ENCODE results near the gene TRMO. TPM values are rescaled to one million over a fixed set of nuclear protein-coding genes. Genes with fewer than 3 reads are reported as not detected.
A peak's percentile ranks its signal among the peaks of the same experiment; 100 is the strongest.

The TRMO gene
- total and polyA plus RNA-seq, 3 experiments from 2014 or later = 19.1 to 19.6 (median 19.2) TPM

GRCh38 chr9:97866848-97867247 is 55.5 kb downstream of the TRMO start:
- POLR2A ChIA-PET = no interaction called here
- no peaks in the 10 kb centered on the region for H3K36me3 ChIP-seq (ENCODE audit: insufficient read depth, low read length)
- H3K27ac ChIP-seq (ENCODE audit: low read depth, low read length) = no peak overlapping the region
- Mint-ChIP-seq H3K27ac (no peak overlapping the region), H3K27me3 (peaks cover 45 to 72% of the 10 kb centered on the region in 2 donors), H3K36me3 (peaks cover 0 to 59% (median 5%) of the 10 kb centered on the region in 3 donors), H3K4me1 (no peaks in the 10 kb centered on the region), H3K9me3 (peaks cover 23 to 36% (median 35%) of the 10 kb centered on the region in 5 donors), H3K4me3 (no peak overlapping the region)
- H3K9me3 ChIP-seq (ENCODE audit: low read length) = peaks cover 9% of the 10 kb centered on the region
- no peak for DNase-seq
- H3K4me3 ChIP-seq (ENCODE audit: low read length) = no peak overlapping the region
- no peaks in the 10 kb centered on the region for H3K27me3 ChIP-seq (ENCODE audit: insufficient read depth, low read length, poor library complexity, severe bottlenecking)
- H3K4me1 ChIP-seq (ENCODE audit: insufficient read depth, low read length) = no peaks in the 10 kb centered on the region
- CTCF ChIA-PET = no interaction called here

- no peak overlapping the region for H3K4me3 Mint-ChIP-seq
- H3K27ac Mint-ChIP-seq = no peak overlapping the region
- peaks cover 0 to 54% (median 3%) of the 10 kb centered on the region in 3 donors for H3K36me3 Mint-ChIP-seq
- Histone ChIP-seq H3K4me3 (ENCODE audit: low read length) (no peak overlapping the region), H3K27ac (ENCODE audit: low read depth, low read length) (no peak overlapping the region), H3K9me3 (ENCODE audit: low read length) (peaks cover 9% of the 10 kb centered on the region), H3K27me3 (ENCODE audit: insufficient read depth, low read length, poor library complexity, severe bottlenecking) (no peaks in the 10 kb centered on the region), H3K36me3 (ENCODE audit: insufficient read depth, low read length) (no peaks in the 10 kb centered on the region), H3K4me1 (ENCODE audit: insufficient read depth, low read length) (no peaks in the 10 kb centered on the region)
- CTCF ChIA-PET = no interaction called here
- POLR2A ChIA-PET = no interaction called here
- H3K4me1 Mint-ChIP-seq = no peaks in the 10 kb centered on the region
- no peak for DNase-seq
- H3K27me3 Mint-ChIP-seq = peaks cover 51 to 74% of the 10 kb centered on the region in 2 donors
- H3K9me3 Mint-ChIP-seq = peaks cover 23 to 36% (median 35%) of the 10 kb centered on the region in 5 donors
Observed at GRCh38 chr9:97866300-97866699, 56.0 kb downstream of the TRMO start.

- Histone ChIP-seq H3K36me3 (ENCODE audit: insufficient read depth, low read length) (no peaks in the 10 kb centered on the region), H3K4me1 (ENCODE audit: insufficient read depth, low read length) (no peaks in the 10 kb centered on the region), H3K27me3 (ENCODE audit: insufficient read depth, low read length, poor library complexity, severe bottlenecking) (peaks cover 7% of the 10 kb centered on the region), H3K9me3 (ENCODE audit: low read length) (peaks cover 9% of the 10 kb centered on the region), H3K27ac (ENCODE audit: low read depth, low read length) (no peak overlapping the region), H3K4me3 (ENCODE audit: low read length) (no peak overlapping the region)
- H3K36me3 Mint-ChIP-seq = peaks cover 0 to 39% (median 3%) of the 10 kb centered on the region in 3 donors
- H3K4me1 Mint-ChIP-seq = no peaks in the 10 kb centered on the region
- CTCF ChIA-PET = no interaction called here
- no peak for DNase-seq
- H3K27ac Mint-ChIP-seq = no peak overlapping the region
- POLR2A ChIA-PET = no interaction called here
- no peak overlapping the region for H3K4me3 Mint-ChIP-seq
- peaks cover 23 to 36% (median 35%) of the 10 kb centered on the region in 5 donors for H3K9me3 Mint-ChIP-seq
- peaks cover 68 to 87% of the 10 kb centered on the region in 2 donors for H3K27me3 Mint-ChIP-seq
Observed at GRCh38 chr9:97864396-97864795, 57.9 kb downstream of the TRMO start.

GRCh38 chr9:97863314-97863713 is 59.0 kb downstream of the TRMO start:
- no peak for DNase-seq
- H3K9me3 Mint-ChIP-seq = peaks cover 23 to 35% (median 34%) of the 10 kb centered on the region in 5 donors
- peaks cover 0 to under 1% (median under 1%) of the 10 kb centered on the region in 3 donors for H3K4me1 Mint-ChIP-seq
- H3K9me3 ChIP-seq (ENCODE audit: low read length) = peaks cover 9% of the 10 kb centered on the region
- H3K4me1 ChIP-seq (ENCODE audit: insufficient read depth, low read length) = peaks cover under 1% of the 10 kb centered on the region
- H3K27ac Mint-ChIP-seq = no peak overlapping the region
- POLR2A ChIA-PET = interaction anchor here (0.6 kb wide), 1 partner anchor 69 kb away, joined by 5 read pairs; no protein-coding TSS in a partner anchor
- CTCF ChIA-PET = interaction anchor here (0.5 kb wide), 1 partner anchor 79 kb away, joined by 3 read pairs; no protein-coding TSS in a partner anchor
- no peaks in the 10 kb centered on the region for H3K36me3 ChIP-seq (ENCODE audit: insufficient read depth, low read length)
- no peak overlapping the region for H3K27ac ChIP-seq (ENCODE audit: low read depth, low read length)
- no peak overlapping the region for H3K4me3 ChIP-seq (ENCODE audit: low read length)
- H3K36me3 Mint-ChIP-seq = peaks cover 0 to 28% (median 3%) of the 10 kb centered on the region in 3 donors
- H3K4me3 Mint-ChIP-seq = no peak overlapping the region
- H3K27me3 ChIP-seq (ENCODE audit: insufficient read depth, low read length, poor library complexity, severe bottlenecking) = peaks cover 17% of the 10 kb centered on the region
- peaks cover 66 to 87% of the 10 kb centered on the region in 2 donors for H3K27me3 Mint-ChIP-seq

GRCh38 chr9:97861148-97861475 is 61.2 kb downstream of the TRMO start:
- POLR2A ChIA-PET = no interaction called here
- peaks cover 39% of the 10 kb centered on the region for H3K27me3 ChIP-seq (ENCODE audit: insufficient read depth, low read length, poor library complexity, severe bottlenecking)

GRCh38 chr9:97860451-97861147 is 61.7 kb downstream of the TRMO start:
- Mint-ChIP-seq H3K4me3 (no peak overlapping the region), H3K27ac (peak overlapping the region in 1 of 8 donors; percentile 21), H3K9me3 (peaks cover 9 to 14% (median 12%) of the 10 kb centered on the region in 5 donors), H3K36me3 (peaks cover 1 to 9% (median 1%) of the 10 kb centered on the region in 3 donors), H3K4me1 (peaks cover 5 to 11% (median 11%) of the 10 kb centered on the region in 3 donors), H3K27me3 (peaks cover 80 to 95% of the 10 kb centered on the region in 2 donors)
- no peak for DNase-seq
- Histone ChIP-seq H3K27me3 (ENCODE audit: insufficient read depth, low read length, poor library complexity, severe bottlenecking) (peaks cover 44% of the 10 kb centered on the region), H3K9me3 (ENCODE audit: low read length) (no peaks in the 10 kb centered on the region), H3K36me3 (ENCODE audit: insufficient read depth, low read length) (no peaks in the 10 kb centered on the region), H3K27ac (ENCODE audit: low read depth, low read length) (no peak overlapping the region), H3K4me1 (ENCODE audit: insufficient read depth, low read length) (peaks cover 8% of the 10 kb centered on the region), H3K4me3 (ENCODE audit: low read length) (no peak overlapping the region)
- ChIA-PET POLR2A (no interaction called here), CTCF (interaction anchor here (1.9 kb wide), 1 partner anchor 62 kb away, joined by 4 read pairs; the partner anchor contains the start of gene TRMO)

More at GRCh38 chr9:97861148-97861475, 61.2 kb downstream of the TRMO start:
- Histone ChIP-seq H3K36me3 (ENCODE audit: insufficient read depth, low read length) (no peaks in the 10 kb centered on the region), H3K4me1 (ENCODE audit: insufficient read depth, low read length) (peaks cover 8% of the 10 kb centered on the region), H3K4me3 (ENCODE audit: low read length) (no peak overlapping the region), H3K27ac (ENCODE audit: low read depth, low read length) (no peak overlapping the region), H3K9me3 (ENCODE audit: low read length) (peaks cover under 1% of the 10 kb centered on the region)
- Mint-ChIP-seq H3K4me3 (no peak overlapping the region), H3K27me3 (peaks cover 80 to 95% of the 10 kb centered on the region in 2 donors), H3K9me3 (peaks cover 13 to 19% (median 17%) of the 10 kb centered on the region in 5 donors), H3K36me3 (peaks cover 1 to 14% (median 3%) of the 10 kb centered on the region in 3 donors), H3K4me1 (peaks cover 5 to 11% (median 11%) of the 10 kb centered on the region in 3 donors), H3K27ac (peak overlapping the region in 1 of 8 donors; percentile 21)
- no peak for DNase-seq
- CTCF ChIA-PET = no interaction called here

- Histone ChIP-seq H3K4me1 (ENCODE audit: insufficient read depth, low read length) (peaks cover 14% of the 10 kb centered on the region), H3K4me3 (ENCODE audit: low read length) (no peak overlapping the region), H3K36me3 (ENCODE audit: insufficient read depth, low read length) (no peaks in the 10 kb centered on the region), H3K9me3 (ENCODE audit: low read length) (no peaks in the 10 kb centered on the region), H3K27ac (ENCODE audit: low read depth, low read length) (no peak overlapping the region), H3K27me3 (ENCODE audit: insufficient read depth, low read length, poor library complexity, severe bottlenecking) (peaks cover 54% of the 10 kb centered on the region)
- CTCF ChIA-PET = interaction anchor here (1.2 to 1.9 kb wide), 3 partner anchors 42 to 63 kb away, joined by 3 to 4 read pairs (median 3); partner anchors contain the start of gene TRMO
- Mint-ChIP-seq H3K36me3 (peaks cover 0 to 1% (median 0%) of the 10 kb centered on the region in 3 donors), H3K27me3 (peaks cover 76 to 90% of the 10 kb centered on the region in 2 donors), H3K27ac (no peak overlapping the region), H3K4me1 (peaks cover 5 to 11% (median 11%) of the 10 kb centered on the region in 3 donors), H3K4me3 (no peak overlapping the region), H3K9me3 (peaks cover 0 to 2% (median under 1%) of the 10 kb centered on the region in 5 donors)
- POLR2A ChIA-PET = no interaction called here
- DNase-seq = no peak
Observed at GRCh38 chr9:97859346-97859745, 63.0 kb downstream of the TRMO start.

- Mint-ChIP-seq H3K4me1 (peaks cover 8 to 15% (median 11%) of the 10 kb centered on the region in 3 donors), H3K27ac (no peak overlapping the region), H3K9me3 (no peaks in the 10 kb centered on the region), H3K27me3 (peaks cover 74 to 89% of the 10 kb centered on the region in 2 donors), H3K4me3 (no peak overlapping the region), H3K36me3 (peaks cover 0 to 3% (median 1%) of the 10 kb centered on the region in 3 donors)
- Histone ChIP-seq H3K4me1 (ENCODE audit: insufficient read depth, low read length) (peaks cover 14% of the 10 kb centered on the region), H3K9me3 (ENCODE audit: low read length) (no peaks in the 10 kb centered on the region), H3K4me3 (ENCODE audit: low read length) (no peak overlapping the region), H3K27ac (ENCODE audit: low read depth, low read length) (no peak overlapping the region), H3K27me3 (ENCODE audit: insufficient read depth, low read length, poor library complexity, severe bottlenecking) (peaks cover 54% of the 10 kb centered on the region), H3K36me3 (ENCODE audit: insufficient read depth, low read length) (no peaks in the 10 kb centered on the region)
- CTCF ChIA-PET = interaction anchor here (1.2 to 1.9 kb wide), 3 partner anchors 42 to 64 kb away, joined by 3 to 4 read pairs (median 3); partner anchors contain the start of gene TRMO
- DNase-seq = no peak
- POLR2A ChIA-PET = no interaction called here
Observed at GRCh38 chr9:97858826-97859225, 63.5 kb downstream of the TRMO start.
